GM21447 (cell line): Measurements from ENCODE around the gene CACNA1S.

ENCODE experiments used
- ATAC-seq: cut with Tn5 transposase; IDR thresholded peaks from one replicate; pipeline ENCODE4 v1.9.1; 2021; ENCODE audit not compliant: unreplicated experiment

CACNA1S gene

DNA sequence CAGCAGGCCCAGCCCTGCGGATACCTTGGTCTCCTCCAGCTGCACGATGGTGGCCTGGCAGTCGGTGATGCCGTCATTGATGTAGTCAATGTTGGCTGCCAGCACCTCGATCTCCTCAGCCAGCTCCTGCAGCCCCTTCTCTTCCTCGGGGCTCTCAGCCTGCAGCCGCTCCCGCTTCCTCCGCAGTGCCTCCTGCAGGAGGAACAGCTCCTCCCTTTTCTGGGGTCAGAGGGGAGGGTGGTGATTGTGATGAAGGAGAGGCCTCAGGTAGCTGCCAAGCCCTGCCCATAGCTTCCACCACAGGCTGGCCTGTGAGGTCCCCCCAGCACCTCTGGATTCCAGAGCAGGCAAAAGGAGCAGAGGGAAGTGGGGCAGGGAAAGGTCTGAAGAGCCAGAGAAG, 122.1 kb downstream of the CACNA1S start:
- ATAC-seq, result no peak
